ENCODE results near the gene NOL3.

GRCh38 chr16:67144943-67145342 is 25.4 kb upstream of the NOL3 start:
- TF ChIP-seq EZH2 (IDR thresholded peaks at IDR 0.05) (no peak), POLR2AphosphoS5 (IDR thresholded peaks at IDR 0.05; ENCODE audit: borderline replicate concordance, low read depth, low read length) (no peak), FOXP2 (optimal IDR thresholded peaks at IDR 0.05; ENCODE audit: control extremely low read depth, extremely low read length, insufficient read depth) (no peak)
